Measurements from ENCODE around the gene GALNT13. TPM values are rescaled to one million over a fixed set of nuclear protein-coding genes. Genes with fewer than 3 reads are reported as not detected.

GALNT13 gene
- total and polyA plus RNA-seq, 12 donors, result 0.54 to 11.8 (median 3.1) TPM; not detected in 1

- WGBS, 4 donors, result 59 to 80% (median 66%) methylated on average over 1 of the region's 1 CpG
- Histone ChIP-seq H3K4me3 (no peak overlapping the region), H3K36me3 (replicated peaks in 1 of 2) (no peaks in the 10 kb centered on the region), H3K27me3 (no peaks in the 10 kb centered on the region), H3K4me1 (replicated peaks in 1 of 2) (no peaks in the 10 kb centered on the region), H3K27ac (no peak overlapping the region), H3K9me3 (replicated peaks in 1 of 3) (no peaks in the 10 kb centered on the region)
- no peak for DNase-seq
- TF ChIP-seq CTCF (IDR thresholded peaks at IDR 0.05) (no peak), POLR2A (IDR thresholded peaks at IDR 0.05) (no peak)
- intact Hi-C loops (cut with DNase I), result no loop called here
Measured at GRCh38 chr2:154480521-154480920, 608.8 kb downstream of the GALNT13 start.

- TF ChIP-seq POLR2A (IDR thresholded peaks at IDR 0.05), result no peak
- no peak for TF ChIP-seq CTCF (IDR thresholded peaks at IDR 0.05)
- H3K27ac ChIP-seq, result no peak overlapping the region
- intact Hi-C loops (cut with DNase I), result no loop called here
- no peaks in the 10 kb centered on the region for H3K9me3 ChIP-seq (replicated peaks in 1 of 3)
- WGBS, 4 donors, result 64 to 69% (median 68%) methylated on average over 2 of the region's 2 CpGs
- H3K4me1 ChIP-seq (replicated peaks in 1 of 2), result no peaks in the 10 kb centered on the region
- no peak overlapping the region for H3K4me3 ChIP-seq
- no peaks in the 10 kb centered on the region for H3K36me3 ChIP-seq (replicated peaks in 1 of 2)
- no peak for DNase-seq
- H3K27me3 ChIP-seq, result no peaks in the 10 kb centered on the region
Measured at GRCh38 chr2:154481336-154481735, 609.6 kb downstream of the GALNT13 start.

GRCh38 chr2:154484338-154485099 is 612.8 kb downstream of the GALNT13 start:
- Histone ChIP-seq H3K27me3 (no peaks in the 10 kb centered on the region), H3K9me3 (replicated peaks in 1 of 3) (no peaks in the 10 kb centered on the region), H3K4me1 (replicated peaks in 1 of 2) (no peaks in the 10 kb centered on the region), H3K4me3 (no peak overlapping the region), H3K27ac (no peak overlapping the region), H3K36me3 (replicated peaks in 1 of 2) (no peaks in the 10 kb centered on the region)
- WGBS, 4 donors, result 72 to 78% (median 76%) methylated on average over 4 of the region's 4 CpGs
- DNase-seq, result no peak
- TF ChIP-seq POLR2A (IDR thresholded peaks at IDR 0.05), result no peak
- no peak for TF ChIP-seq CTCF (IDR thresholded peaks at IDR 0.05)
- intact Hi-C loops (cut with DNase I), result no loop called here

- intact Hi-C loops (cut with DNase I), result no loop called here
- Histone ChIP-seq H3K27me3 (no peaks in the 10 kb centered on the region), H3K36me3 (replicated peaks in 1 of 2) (no peaks in the 10 kb centered on the region), H3K4me3 (no peak overlapping the region), H3K4me1 (replicated peaks in 1 of 2) (no peaks in the 10 kb centered on the region), H3K9me3 (replicated peaks in 1 of 3) (no peaks in the 10 kb centered on the region), H3K27ac (no peak overlapping the region)
- WGBS, 4 donors, result 46 to 70% (median 49%) methylated on average over 4 of the region's 4 CpGs
- TF ChIP-seq POLR2A (IDR thresholded peaks at IDR 0.05), result no peak
- DNase-seq, result no peak
Measured at GRCh38 chr2:154488801-154489200, 617.1 kb downstream of the GALNT13 start.

Data from adrenal gland (tissue), 12 donors.